DMS 273 treated with DMSO at 0.1 percent for 48 hours (cell line): ENCODE measurements around the gene LRMDA.
"Not testable (repeated sequence)": the region's sequence is repeated elsewhere in the genome, so short reads cannot be mapped to it uniquely, and the experiment has no call there.

Experiments
- DNase-seq: peaks from one replicate; lab custom pipeline; 2025; lab: John Stamatoyannopoulos, UW

Gene LRMDA

DNA sequence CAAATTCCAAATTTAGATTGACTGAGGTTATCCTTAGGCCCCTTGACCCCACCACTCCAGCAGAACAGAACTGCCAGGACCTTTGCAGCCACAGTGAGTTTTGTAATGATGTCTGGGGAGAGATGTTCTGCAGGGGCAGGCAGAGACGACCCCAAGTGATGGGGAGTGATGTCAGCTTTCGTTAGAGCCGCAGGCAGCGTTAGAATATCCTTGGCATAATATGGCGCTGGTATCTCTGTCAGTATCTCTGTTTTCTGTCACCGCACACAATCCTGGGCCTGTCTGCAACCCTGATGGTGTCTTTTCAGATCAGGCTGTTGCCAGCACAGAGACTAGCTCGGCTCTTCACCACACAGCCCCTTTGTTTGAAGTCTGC is 1122.6 kb downstream of the LRMDA start:
- DNase-seq, result no peak

DNA sequence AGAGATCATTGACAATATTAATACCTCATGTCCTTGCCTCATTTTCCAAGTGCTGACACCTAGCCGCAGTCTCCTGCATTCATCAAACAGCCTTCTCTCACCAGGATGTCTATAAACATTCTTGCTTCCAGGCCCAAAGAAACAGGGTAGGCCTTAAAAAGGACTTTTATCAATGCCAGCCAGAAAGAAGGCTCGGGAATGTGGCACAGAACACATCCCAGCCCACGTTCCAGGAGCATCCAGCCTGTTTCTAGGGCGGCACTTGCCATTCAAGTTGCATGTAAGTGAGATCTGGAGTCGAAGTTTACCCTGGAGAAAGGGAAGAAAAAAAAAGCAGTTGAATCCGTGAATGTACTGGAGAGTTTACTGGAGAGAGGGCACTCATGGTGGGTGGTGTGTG is 1123.1 kb downstream of the LRMDA start:
- no peak for DNase-seq

DNA sequence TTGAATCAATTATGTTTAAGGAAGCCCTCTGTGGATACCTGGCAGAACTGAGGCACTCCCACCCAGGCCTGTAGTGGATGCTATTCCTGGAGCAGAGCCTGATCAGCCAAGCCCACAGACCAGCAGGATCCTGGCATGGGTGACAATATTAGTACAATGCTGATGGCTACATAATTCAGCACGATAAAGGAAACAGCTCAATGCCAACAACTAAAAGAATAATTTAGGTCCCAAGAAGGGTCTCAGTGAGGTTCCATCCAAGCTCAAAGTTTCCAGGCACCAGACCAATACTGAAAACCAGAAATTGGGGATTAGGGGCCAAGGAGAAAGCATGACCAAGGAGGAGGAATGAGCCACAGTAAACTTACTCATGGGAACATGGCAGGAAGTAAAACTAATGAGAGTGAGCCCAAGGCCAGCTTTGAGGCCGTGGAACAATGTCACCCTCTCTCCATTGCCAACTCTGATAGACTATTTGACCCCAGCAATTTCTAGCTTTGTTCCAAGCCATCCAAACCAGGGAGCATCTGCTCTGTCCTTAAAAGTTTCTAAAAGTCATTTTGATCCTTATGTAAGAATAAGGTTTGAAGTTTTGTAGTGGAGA is 1123.7 kb downstream of the LRMDA start:
- no peak for DNase-seq

- no peak for DNase-seq
Observed at GRCh38 chr10:76557366-76557765, 1125.9 kb downstream of the LRMDA start.

GRCh38 chr10:76558586-76558985 is 1127.2 kb downstream of the LRMDA start:
- DNase-seq, result no peak

GRCh38 chr10:76558996-76559891 is 1127.8 kb downstream of the LRMDA start:
- DNase-seq, result no peak

GRCh38 chr10:76559892-76560220 is 1128.4 kb downstream of the LRMDA start:
- DNase-seq, result no peak

DNA sequence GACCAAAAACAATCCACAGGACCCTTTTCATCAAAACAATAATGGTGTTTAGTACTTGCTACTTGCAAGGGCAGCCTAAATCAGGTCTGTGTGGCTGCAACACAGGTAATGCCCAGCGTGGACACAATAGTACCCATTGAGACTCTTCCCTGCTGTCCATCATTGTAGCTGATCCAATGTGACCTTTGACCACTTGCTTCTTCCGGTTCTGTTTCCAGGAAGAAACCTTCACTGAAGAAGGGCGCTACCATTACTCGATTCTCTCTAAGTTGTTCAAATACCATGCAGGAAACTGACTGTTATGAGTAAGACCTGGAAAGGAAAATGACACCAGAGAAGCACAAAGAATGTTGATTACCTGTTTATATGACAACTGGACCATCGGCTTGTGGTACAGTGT is 1128.9 kb downstream of the LRMDA start:
- DNase-seq, result no peak

DNA sequence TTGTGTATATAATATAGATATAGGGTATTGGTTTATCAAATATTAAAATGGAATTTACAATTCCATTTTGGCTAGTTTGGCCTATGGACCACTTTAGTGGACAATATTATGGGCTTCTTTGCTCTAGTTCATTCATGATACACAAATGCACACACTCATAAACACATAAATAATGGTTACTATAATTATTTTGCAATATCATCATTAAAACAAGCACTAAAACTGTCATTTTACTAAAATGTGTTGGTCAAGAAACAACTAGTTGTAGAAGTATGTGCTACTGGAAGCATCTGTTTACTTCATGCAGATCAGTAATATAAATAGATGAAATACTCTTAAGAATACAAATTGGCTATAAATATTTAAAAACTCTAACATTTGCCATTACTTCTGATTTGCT is 1131.9 kb downstream of the LRMDA start:
- no peak for DNase-seq

DNA sequence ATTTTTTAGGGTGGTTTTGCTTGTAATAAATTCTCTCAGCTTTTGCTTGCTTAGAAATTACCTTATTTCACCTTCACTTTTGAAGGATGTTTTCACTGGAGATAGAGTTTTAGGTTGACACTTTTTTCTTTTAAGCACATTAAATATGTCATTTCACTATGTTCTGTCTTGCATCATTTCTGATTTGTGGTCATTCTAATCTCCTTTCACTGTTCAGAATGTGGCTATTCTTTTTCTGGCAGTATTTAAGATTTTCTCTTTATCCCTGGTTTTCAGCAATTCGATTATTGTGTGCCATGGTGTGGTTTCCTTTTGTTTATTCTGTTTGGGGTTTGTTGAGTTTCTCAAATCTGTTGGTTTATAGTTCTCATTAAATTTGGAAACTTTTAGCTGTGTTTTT is 1140.6 kb downstream of the LRMDA start:
- no peak for DNase-seq

GRCh38 chr10:76576276-76576962 is 1145.0 kb downstream of the LRMDA start:
- no peak for DNase-seq

DNA sequence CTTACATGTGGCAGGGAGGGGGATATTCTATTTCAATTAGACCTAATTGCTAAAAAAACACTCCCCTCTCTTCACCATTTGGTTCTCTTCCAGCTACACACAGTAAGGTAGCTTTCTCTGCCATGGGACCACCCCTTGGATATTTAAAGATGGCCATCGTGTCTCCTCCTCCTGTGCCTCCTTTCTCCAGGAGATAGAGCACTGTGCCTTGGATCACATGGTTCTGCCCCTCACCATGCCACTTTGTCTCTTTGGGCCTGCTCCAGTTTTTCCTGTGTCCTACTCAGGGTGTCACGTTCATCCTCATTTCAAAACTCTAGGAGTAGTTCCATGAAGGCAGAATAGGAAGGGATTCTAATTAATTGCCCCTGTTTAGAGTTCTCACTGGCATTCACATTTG is 1146.0 kb downstream of the LRMDA start:
- no peak for DNase-seq

- no peak for DNase-seq
Observed at GRCh38 chr10:76581506-76582256, 1150.3 kb downstream of the LRMDA start.

GRCh38 chr10:76582531-76582930 is 1151.1 kb downstream of the LRMDA start:
- DNase-seq, result no peak

GRCh38 chr10:76583711-76584161 is 1152.3 kb downstream of the LRMDA start:
- DNase-seq, result no peak

GRCh38 chr10:76584466-76584865 is 1153.0 kb downstream of the LRMDA start:
- DNase-seq, result not testable (repeated sequence)
